H1 (cell line): Measurements from ENCODE around the gene FBN2. TPM values are rescaled to one million over a fixed set of nuclear protein-coding genes. Genes with fewer than 3 reads are reported as not detected.

Experiments
- CTCF ChIA-PET: fragments of 300-600 bp; sonication (Branson Sonifier 250); formaldehyde crosslinking; loops from one replicate; lab custom pipeline; 2021; ENCODE audit not compliant: partially characterized antibody; lab: Charles Lee
- POLR2A ChIA-PET: fragments of 300-600 bp; sonication (Branson Sonifier 250); formaldehyde crosslinking; loops from one replicate; lab custom pipeline; 2021; ENCODE audit warnings: inconsistent platforms; ENCODE audit not compliant: partially characterized antibody; lab: Charles Lee
- DNase-seq, 2 experiments: peaks; one replicate each; pipeline versions ENCODE4 v3.0.0 to v3.0.0-alpha.2; 2010 to 2022; ENCODE audit warnings: low spot score in 2 of 2, low read depth in 1 of 2, mixed read lengths in 1 of 2
- FAIRE-seq: peaks from 2 replicates; lab custom pipeline; 2011; peaks lifted over from hg19 to GRCh38; lab: Jason Lieb, UNC
- H2AFZ ChIP-seq: 2 replicates; pipeline ENCODE4 v1.8.1; 2012; ENCODE audit warnings: low read length, inconsistent platforms
- H2AK5ac ChIP-seq: 2 replicates; pipeline ENCODE4 v1.6.1; 2013; ENCODE audit warnings: low read depth, low read length
- H2BK120ac ChIP-seq: replicated peaks from 2 replicates; pipeline ENCODE3; 2013; ENCODE audit warnings: low read depth, low read length, inconsistent platforms
- H2BK12ac ChIP-seq: 2 replicates; pipeline ENCODE4 v1.6.1; 2013; ENCODE audit warnings: low read depth, low read length
- H2BK15ac ChIP-seq: 2 replicates; pipeline ENCODE4 v1.6.1; 2013; ENCODE audit warnings: low read length
- H2BK20ac ChIP-seq: 2 replicates; pipeline ENCODE4 v1.6.1; 2013; ENCODE audit warnings: low read length
- H2BK5ac ChIP-seq: 2 replicates; pipeline ENCODE4 v1.6.1; 2013; ENCODE audit warnings: low read depth, low read length
- H3K14ac ChIP-seq: 2 replicates; pipeline ENCODE4 v1.6.1; 2013; ENCODE audit warnings: inconsistent platforms; ENCODE audit not compliant: insufficient read length
- H3K18ac ChIP-seq: 2 replicates; pipeline ENCODE4 v1.6.1; 2013; ENCODE audit warnings: low read length; ENCODE audit errors: extremely low read depth
- H3K23ac ChIP-seq: 2 replicates; pipeline ENCODE4 v1.6.1; 2013; ENCODE audit warnings: inconsistent platforms; ENCODE audit not compliant: insufficient read length
- H3K23me2 ChIP-seq: 2 replicates; pipeline ENCODE4 v1.6.1; 2013; ENCODE audit warnings: low read depth, low read length
- H3K27ac ChIP-seq: 2 replicates; pipeline ENCODE4 v1.6.1; 2011; ENCODE audit warnings: low read depth, low read length, inconsistent platforms
- H3K27me3 ChIP-seq, 4 experiments: replicated peaks in 1 of 4; 1 replicate in 1 of 4; 2 replicates in 3 of 4; pipeline versions ENCODE4 v1.6.1 to v1.8.1; 2011 to 2013; ENCODE audit warnings: low read length in 3 of 4, mild to moderate bottlenecking in 3 of 4, inconsistent platforms in 2 of 4, mixed read lengths in 2 of 4, moderate library complexity in 1 of 4; ENCODE audit not compliant: control insufficient read depth in 3 of 4, insufficient read depth in 3 of 4; ENCODE audit errors: extremely low read depth in 1 of 4
- H3K36me3 ChIP-seq, 4 experiments: 2 replicates each; pipeline versions ENCODE4 v1.6.1 to v1.8.1; 2011 to 2013; ENCODE audit warnings: mild to moderate bottlenecking in 4 of 4, low read length in 3 of 4, moderate library complexity in 2 of 4, control low read depth in 1 of 4, inconsistent platforms in 1 of 4; ENCODE audit not compliant: insufficient read depth in 4 of 4, control insufficient read depth in 2 of 4
- H3K4ac ChIP-seq: replicated peaks from 2 replicates; pipeline ENCODE3; 2013; ENCODE audit warnings: low read length, low read depth, mixed read lengths, inconsistent platforms; ENCODE audit not compliant: insufficient read length
- H3K4me1 ChIP-seq, 4 experiments: replicated peaks in 1 of 4; 1 replicate in 1 of 4; 2 replicates in 3 of 4; pipeline versions ENCODE4 v1.6.1 to v1.8.1; 2011 to 2013; ENCODE audit warnings: low read length in 3 of 4, inconsistent platforms in 2 of 4, mixed read lengths in 1 of 4; ENCODE audit not compliant: insufficient read depth in 4 of 4, control insufficient read depth in 3 of 4
- H3K4me2 ChIP-seq, 2 experiments: 2 replicates each; pipeline versions ENCODE4 v1.6.1 to v1.8.1; 2011 to 2013; ENCODE audit warnings: low read depth in 2 of 2, low read length in 2 of 2, control low read depth in 1 of 2, inconsistent platforms in 1 of 2, mild to moderate bottlenecking in 1 of 2; ENCODE audit not compliant: insufficient read depth in 1 of 2
- H3K4me3 ChIP-seq, 4 experiments: fragments of 200-600, 300-600 bp in 1 of 4; sonication (generic), shearing (Covaris generic), sonication (Bioruptor Twin) in 1 of 4; 2 replicates each; pipeline versions ENCODE4 v1.5.1 to v1.8.1; 2011 to 2016; ENCODE audit warnings: low read length in 4 of 4, low read depth in 3 of 4, control low read depth in 2 of 4, inconsistent platforms in 2 of 4, mild to moderate bottlenecking in 2 of 4, mixed read lengths in 1 of 4, moderate library complexity in 1 of 4; ENCODE audit not compliant: insufficient read depth in 2 of 4; ENCODE audit errors: extremely low read depth in 1 of 4
- H3K56ac ChIP-seq: replicated peaks from 2 replicates; pipeline ENCODE3; 2013; ENCODE audit warnings: low read depth, mild to moderate bottlenecking, mixed read lengths, low read length, inconsistent platforms; ENCODE audit not compliant: insufficient read length
- H3K79me1 ChIP-seq: 2 replicates; pipeline ENCODE4 v1.6.1; 2013; ENCODE audit warnings: low read depth, low read length, control low read depth
- H3K79me2 ChIP-seq, 2 experiments: 2 replicates each; pipeline versions ENCODE4 v1.6.1 to v1.8.1; 2012 to 2013; ENCODE audit warnings: low read length in 2 of 2, mild to moderate bottlenecking in 2 of 2, inconsistent platforms in 1 of 2; ENCODE audit not compliant: insufficient read depth in 2 of 2, control insufficient read depth in 1 of 2
- H3K9ac ChIP-seq, 4 experiments: replicated peaks in 1 of 4; 1 replicate in 1 of 4; 2 replicates in 3 of 4; pipeline versions ENCODE4 v1.6.1 to v1.8.1; 2011 to 2013; ENCODE audit warnings: low read depth in 3 of 4, low read length in 3 of 4, control low read depth in 2 of 4, mild to moderate bottlenecking in 2 of 4, moderate library complexity in 2 of 4, inconsistent platforms in 1 of 4; ENCODE audit errors: extremely low read depth in 1 of 4
- H3K9me3 ChIP-seq, 2 experiments: 2 replicates each; pipeline versions ENCODE4 v1.6.1 to v1.8.1; 2012 to 2013; ENCODE audit warnings: mild to moderate bottlenecking in 2 of 2, moderate library complexity in 2 of 2, control low read depth in 1 of 2, inconsistent platforms in 1 of 2, low read depth in 1 of 2, low read length in 1 of 2, mixed read lengths in 1 of 2; ENCODE audit not compliant: insufficient read depth in 2 of 2
- H4K20me1 ChIP-seq, 2 experiments: replicated peaks in 1 of 2; 2 replicates each; pipeline versions ENCODE3 to v1.8.1; 2011 to 2013; ENCODE audit warnings: inconsistent platforms in 2 of 2, low read length in 2 of 2, mild to moderate bottlenecking in 1 of 2; ENCODE audit not compliant: insufficient read depth in 2 of 2, control insufficient read depth in 1 of 2
- H4K5ac ChIP-seq: 2 replicates; pipeline ENCODE4 v1.6.1; 2013; ENCODE audit warnings: low read length, low read depth, mixed read lengths, inconsistent platforms; ENCODE audit not compliant: insufficient read length
- H4K8ac ChIP-seq: 2 replicates; pipeline ENCODE4 v1.8.0; 2013; ENCODE audit warnings: mild to moderate bottlenecking, moderate library complexity, low read length, inconsistent platforms; ENCODE audit not compliant: insufficient read depth; ENCODE audit errors: extremely low read depth
- H4K91ac ChIP-seq: replicated peaks from 2 replicates; pipeline ENCODE3; 2013; ENCODE audit warnings: low read length, mixed read lengths, inconsistent platforms; ENCODE audit not compliant: insufficient read length
- CTCF ChIP-seq, 3 experiments: IDR thresholded peaks; 1 replicate in 2 of 3; 2 replicates in 1 of 3; pipeline versions ENCODE4 v1.5.1 to v1.6.1; 2011; ENCODE audit warnings: low read length in 3 of 3, mild to moderate bottlenecking in 3 of 3, inconsistent platforms in 2 of 3, low read depth in 1 of 3, moderate library complexity in 1 of 3; ENCODE audit not compliant: insufficient read depth in 1 of 3; ENCODE audit errors: control extremely low read depth in 1 of 3
- HDAC6 ChIP-seq: IDR thresholded peaks from one replicate; pipeline ENCODE4 v1.7.1; 2012; ENCODE audit warnings: low read depth, mild to moderate bottlenecking, inconsistent platforms, low read length, moderate library complexity
- JUN ChIP-seq: IDR thresholded peaks from 2 replicates; pipeline ENCODE4 v1.6.1; 2011; ENCODE audit warnings: low read depth, mild to moderate bottlenecking, improper control_type of control experiment, low read length
- POLR2A ChIP-seq, 2 experiments: IDR thresholded peaks; 1 replicate in 1 of 2; 2 replicates in 1 of 2; pipeline ENCODE4 v1.6.1; 2011; ENCODE audit warnings: low read depth in 2 of 2, low read length in 2 of 2, mild to moderate bottlenecking in 2 of 2; ENCODE audit errors: control extremely low read depth in 1 of 2
- RNF2 ChIP-seq: fragments of 200-900, 300-1000 bp; sonication (generic); IDR thresholded peaks from 2 replicates; pipeline ENCODE4 v1.7.1; 2016; ENCODE audit warnings: borderline replicate concordance, low read depth, mild to moderate bottlenecking, antibody characterized with exemption, low read length; ENCODE audit not compliant: poor library complexity, severe bottlenecking; ENCODE audit errors: missing control alignments
- TAF7 ChIP-seq: optimal IDR thresholded peaks from 2 replicates; pipeline ENCODE3; 2011; ENCODE audit warnings: low read depth, mild to moderate bottlenecking, inconsistent platforms, low read length, moderate library complexity, borderline replicate concordance
- ZNF274 ChIP-seq: IDR thresholded peaks from 2 replicates; pipeline ENCODE4 v1.7.0; 2012; ENCODE audit warnings: low read length, borderline replicate concordance; ENCODE audit errors: extremely low read depth
- WGBS, 2 experiments: shearing (Covaris generic) in 1 of 2; methylation state at CpG; one replicate each; pipeline versions ENCODE4 v1.1.6 to v1.1.7; 2013 to 2015; ENCODE audit warnings: low lambda C conversion rate in 2 of 2, mixed read lengths in 2 of 2, inconsistent platforms in 1 of 2, low coverage in 1 of 2, missing lambda C conversion rate in 1 of 2; ENCODE audit not compliant: insufficient replicate concordance in 2 of 2, insufficient coverage in 1 of 2, insufficient read length in 1 of 2; ENCODE audit errors: extremely low coverage in 1 of 2, missing lambda C conversion rate in 1 of 2; 5-methylcytosine and 5-hydroxymethylcytosine counted together
- polyA plus RNA-seq, 7 experiments: library from polyadenylated mRNA; depleted of rRNA in 3 of 7; stranded (reverse) in 5 of 7; unstranded in 2 of 7; fragments of >200 nt in 5 of 7; fragments of 200-250 nt in 2 of 7; gene quantifications; 1 replicate in 5 of 7; 2 replicates in 1 of 7; 4 replicates in 1 of 7; pipeline versions ENCODE4 v1.2.1 to v1.2.3, GENCODE V29; 2011 to 2013; ENCODE audit warnings: missing spikeins in 2 of 7, mixed read lengths in 2 of 7
- total RNA-seq: library from RNA; stranded (reverse); fragmentation: NEBNext Ultra II Directional; extraction: Animal tissue kit (Norgen Biotek cat#: 25700); gene quantifications from 2 replicates; pipeline ENCODE4 v1.2.1, GENCODE V29; 2021
- TF ChIP-seq, protein P1 (sequence below): IDR thresholded peaks from 2 replicates; pipeline ENCODE4 v1.6.1; 2011; ENCODE audit warnings: low read depth, mild to moderate bottlenecking, low read length; ENCODE audit not compliant: insufficient read depth

FBN2 gene
- total and polyA plus RNA-seq, 2 of the 8 experiments (the other 6 are each of a cell fraction or from before 2014, with no cell fraction given), result 14.1 to 16.3 TPM

- no peaks in the 10 kb centered on the region for H3K79me1 ChIP-seq
- no peak overlapping the region for H3K9ac ChIP-seq
- no peaks in the 10 kb centered on the region for H3K23me2 ChIP-seq
- H4K5ac ChIP-seq, result no peak overlapping the region
- no peaks in the 10 kb centered on the region for H3K4me1 ChIP-seq
- H2AK5ac ChIP-seq, result no peak overlapping the region
- H3K79me2 ChIP-seq, result no peaks in the 10 kb centered on the region
- H3K23ac ChIP-seq, result no peak overlapping the region
- H3K4me2 ChIP-seq, result no peak overlapping the region
- DNase-seq, result no peak
- ChIA-PET CTCF (interaction anchor here (0.9 to 1.1 kb wide), 2 partner anchors 24 to 351 kb away, joined by 3 to 4 read pairs; no protein-coding TSS in a partner anchor), POLR2A (no interaction called here)
- H2BK15ac ChIP-seq, result no peak overlapping the region
- no peaks in the 10 kb centered on the region for H4K20me1 ChIP-seq
- H3K14ac ChIP-seq, result no peak overlapping the region
- no peak overlapping the region for H3K4ac ChIP-seq
- H2AFZ ChIP-seq, result no peak overlapping the region
- H3K4me3 ChIP-seq, result no peak overlapping the region
- no peaks in the 10 kb centered on the region for H3K27me3 ChIP-seq
- no peak for FAIRE-seq
- H3K56ac ChIP-seq, result no peak overlapping the region
- no peak overlapping the region for H2BK120ac ChIP-seq
- H3K18ac ChIP-seq, result no peak overlapping the region
- no peak overlapping the region for H2BK20ac ChIP-seq
- no peak overlapping the region for H2BK12ac ChIP-seq
- no peak overlapping the region for H4K8ac ChIP-seq
- WGBS, 2 experiments, result 90% methylated on average over 5 of the region's 5 CpGs; no CpG with 5 or more reads in 1 of the 2 experiments
- no peak overlapping the region for H2BK5ac ChIP-seq
- H3K36me3 ChIP-seq, result no peaks in the 10 kb centered on the region
- H3K9me3 ChIP-seq, result no peaks in the 10 kb centered on the region
- H3K27ac ChIP-seq, result no peak overlapping the region
- no peak overlapping the region for H4K91ac ChIP-seq
- TF ChIP-seq ZNF274 (no peak), HDAC6 (no peak), RNF2 (no peak), CTCF (IDR thresholded peaks at IDR 0.05; ENCODE audit: control extremely low read depth in 1 of 3, insufficient read depth in 1 of 3, low read depth in 1 of 3, low read length in 3 of 3) (no peak), POLR2A (IDR thresholded peaks at IDR 0.05; ENCODE audit: control extremely low read depth in 1 of 2, low read depth in 2 of 2, low read length in 2 of 2) (no peak), TAF7 (no peak), JUN (no peak)
- TF ChIP-seq, protein P1, sequence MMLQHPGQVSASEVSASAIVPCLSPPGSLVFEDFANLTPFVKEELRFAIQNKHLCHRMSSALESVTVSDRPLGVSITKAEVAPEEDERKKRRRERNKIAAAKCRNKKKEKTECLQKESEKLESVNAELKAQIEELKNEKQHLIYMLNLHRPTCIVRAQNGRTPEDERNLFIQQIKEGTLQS, result no peak
These were observed 57.0 kb downstream of the FBN2 start for GRCh38 chr5:128480906-128481633.
